Measurements from ENCODE around the gene MARCKS.

The MARCKS gene

GRCh38 chr6:113856625-113857555, at the start of gene MARCKS:
Gene MARCKS, plus strand, starts transcription at chr6:113857345. Its CDS starts 401 bp downstream, at chr6:113857746.
- peak in 47 of 51 donors; percentile 23 to 92 (median 70) for DNase-seq

GRCh38 chr6:113809826-113810225, 47.3 kb upstream of the MARCKS start:
- no peak for DNase-seq

- no peak for DNase-seq
Observed at GRCh38 chr6:113813142-113813541, 44.0 kb upstream of the MARCKS start.

GRCh38 chr6:113818578-113818977, 38.6 kb upstream of the MARCKS start:
- DNase-seq: no peak

GRCh38 chr6:113819169-113819830, 37.8 kb upstream of the MARCKS start:
- DNase-seq: no peak

GRCh38 chr6:113820761-113821160, 36.4 kb upstream of the MARCKS start:
- DNase-seq: no peak

GRCh38 chr6:113821445-113821844, 35.7 kb upstream of the MARCKS start:
- DNase-seq: no peak

GRCh38 chr6:113823916-113824315, 33.2 kb upstream of the MARCKS start:
- DNase-seq: peak in 1 of 51 donors; percentile 43

- DNase-seq: peak in 2 of 51 donors; percentile 25 to 43
Observed at GRCh38 chr6:113824411-113824810, 32.7 kb upstream of the MARCKS start.

- DNase-seq: no peak
Observed at GRCh38 chr6:113824866-113825265, 32.3 kb upstream of the MARCKS start.

GRCh38 chr6:113825781-113826180, 31.4 kb upstream of the MARCKS start:
- peak in 50 of 51 donors; percentile 11 to 91 (median 74) for DNase-seq

- DNase-seq: no peak
Observed at GRCh38 chr6:113828984-113829695, 28.0 kb upstream of the MARCKS start.

GRCh38 chr6:113829696-113830045, 27.5 kb upstream of the MARCKS start:
- no peak for DNase-seq

- no peak for DNase-seq
Observed at GRCh38 chr6:113830140-113830539, 27.0 kb upstream of the MARCKS start.

GRCh38 chr6:113833537-113833936, 23.6 kb upstream of the MARCKS start:
- DNase-seq: no peak

GRCh38 chr6:113837170-113837569, 20.0 kb upstream of the MARCKS start:
- no peak for DNase-seq

- DNase-seq: no peak
Observed at GRCh38 chr6:113842165-113842564, 15.0 kb upstream of the MARCKS start.

- no peak for DNase-seq
Observed at GRCh38 chr6:113843500-113844073, 13.6 kb upstream of the MARCKS start.

GRCh38 chr6:113846577-113846976, 10.6 kb upstream of the MARCKS start:
- DNase-seq: no peak

- DNase-seq: no peak
Observed at GRCh38 chr6:113847447-113847846, 9.7 kb upstream of the MARCKS start.

- no peak for DNase-seq
Observed at GRCh38 chr6:113848280-113848679, 8.9 kb upstream of the MARCKS start.

GRCh38 chr6:113848811-113849210, 8.3 kb upstream of the MARCKS start:
- no peak for DNase-seq
